Measurements from ENCODE around the gene MASP1.
"Not testable (repeated sequence)": the region's sequence is repeated elsewhere in the genome, so short reads cannot be mapped to it uniquely, and the experiment has no call there.

The MASP1 gene

DNA sequence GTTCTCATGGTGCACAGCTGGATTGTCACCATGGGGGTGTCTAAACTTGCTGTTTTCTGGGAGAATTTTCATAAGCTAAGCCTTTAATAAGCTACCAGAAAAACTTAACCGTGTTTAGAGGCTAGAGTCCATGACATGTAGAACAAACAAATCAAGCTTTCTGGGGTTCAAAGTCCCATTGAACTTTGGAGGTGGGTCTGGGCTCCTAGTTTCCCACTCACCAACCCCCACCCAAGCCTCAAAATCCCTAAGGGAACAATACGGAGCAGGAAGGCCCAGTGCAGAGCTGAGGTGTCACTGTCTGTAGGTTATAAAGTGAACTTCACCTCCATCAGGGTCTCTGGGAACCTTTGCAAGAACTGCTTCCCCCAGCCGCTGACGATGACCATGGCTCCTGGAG is 68.7 kb downstream of the MASP1 start:
- no peak for DNase-seq

DNA sequence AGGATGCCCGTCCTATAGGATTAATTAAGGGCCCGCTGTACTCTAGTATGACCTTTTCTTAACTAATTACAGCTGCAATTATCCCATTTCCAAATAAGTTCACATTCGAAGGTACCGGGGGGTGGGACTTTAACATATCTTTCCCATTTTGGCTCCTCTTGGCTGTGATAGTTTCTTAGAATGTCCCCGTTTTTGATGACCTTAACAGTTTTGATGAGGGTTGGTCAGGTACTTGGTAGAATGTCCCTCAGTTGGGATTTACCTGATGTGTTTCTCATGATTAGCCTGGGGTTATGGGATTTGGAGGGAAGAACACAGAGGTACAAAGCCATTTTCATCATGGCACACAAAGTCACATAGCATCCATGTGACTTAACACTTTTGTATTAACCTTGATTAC is 76.1 kb downstream of the MASP1 start:
- DNase-seq: no peak

DNA sequence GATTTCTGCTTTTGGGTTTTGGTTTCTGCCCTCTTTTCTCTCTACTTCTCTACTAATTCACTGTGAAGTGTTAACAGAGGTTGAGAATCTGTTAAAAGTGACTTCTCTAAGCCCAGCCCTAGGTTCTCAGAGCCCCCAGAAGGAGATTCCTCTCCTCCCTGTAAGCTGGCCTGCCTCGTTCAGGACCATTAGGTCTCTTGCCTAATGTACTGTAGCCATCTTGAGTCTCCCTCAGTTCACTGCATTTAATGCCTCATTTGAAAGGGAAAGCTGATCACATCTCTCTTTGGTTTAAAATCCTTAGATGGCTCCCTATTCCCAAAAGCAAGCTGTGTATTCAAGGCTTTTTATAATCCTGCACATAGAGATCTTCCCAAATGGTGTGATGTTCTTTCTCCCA is 77.9 kb downstream of the MASP1 start:
- DNase-seq: no peak

GRCh38 chr3:187212705-187213104 is 78.8 kb downstream of the MASP1 start:
- DNase-seq: no peak

GRCh38 chr3:187212196-187212545 is 79.4 kb downstream of the MASP1 start:
- no peak for DNase-seq

GRCh38 chr3:187211532-187212195 is 79.9 kb downstream of the MASP1 start:
- no peak for DNase-seq

DNA sequence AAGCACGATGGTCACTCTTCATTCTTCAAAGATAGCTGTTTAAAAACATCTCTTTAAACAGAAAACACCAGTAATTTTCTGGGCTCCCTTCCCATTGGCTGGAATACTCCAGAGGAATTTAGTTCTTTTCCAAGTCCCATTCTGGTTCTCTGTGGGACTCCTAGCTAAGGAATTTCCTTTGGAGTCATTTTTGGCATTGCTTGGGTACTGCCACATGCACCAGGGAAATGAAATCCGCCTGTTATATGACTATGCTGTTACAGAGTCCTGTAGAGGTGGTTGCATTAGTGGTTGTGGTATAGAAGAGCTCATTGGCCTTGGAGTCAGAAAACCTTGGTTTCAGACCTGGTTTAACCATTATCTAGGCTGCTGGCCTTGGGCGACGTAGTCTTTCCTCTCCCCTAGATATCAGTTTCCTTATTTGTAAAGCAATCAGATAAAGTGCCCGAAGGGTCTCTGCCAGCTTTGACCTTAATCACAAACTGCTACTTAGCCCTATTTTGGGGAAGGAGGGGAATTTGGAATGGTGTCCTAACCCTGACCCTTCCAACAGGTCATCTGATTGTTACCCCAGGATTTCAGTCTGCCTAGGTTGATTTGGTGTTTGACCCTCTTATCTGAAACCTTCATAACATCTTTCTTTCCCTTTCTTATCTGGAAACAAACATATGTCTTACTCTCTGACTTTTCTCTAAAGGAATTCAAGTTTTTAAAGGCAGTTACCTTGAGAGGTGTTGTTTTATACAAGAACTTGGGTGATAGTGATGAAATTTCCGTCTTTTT is 80.8 kb downstream of the MASP1 start:
- no peak for DNase-seq

GRCh38 chr3:187210091-187210490 is 81.4 kb downstream of the MASP1 start:
- no peak for DNase-seq

DNA sequence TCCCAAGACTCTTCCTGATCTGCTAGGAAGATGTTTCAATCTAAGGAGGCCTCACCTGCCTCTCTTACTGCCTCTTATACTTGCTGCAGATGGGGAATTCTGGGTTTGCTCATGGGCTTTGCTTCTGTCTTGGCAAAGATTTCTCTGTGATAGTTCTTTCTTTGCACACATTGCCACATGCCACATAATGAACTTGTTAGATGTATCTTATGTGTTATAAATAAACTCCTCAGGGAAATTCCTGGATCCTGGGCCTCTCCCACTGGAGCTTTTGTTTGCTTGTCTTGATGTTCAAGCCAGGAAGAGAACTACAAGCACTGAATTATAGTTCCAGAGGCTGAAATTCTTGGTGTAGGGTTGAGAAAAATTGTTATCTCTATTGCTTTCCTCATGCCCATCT is 82.0 kb downstream of the MASP1 start:
- DNase-seq: no peak

DNA sequence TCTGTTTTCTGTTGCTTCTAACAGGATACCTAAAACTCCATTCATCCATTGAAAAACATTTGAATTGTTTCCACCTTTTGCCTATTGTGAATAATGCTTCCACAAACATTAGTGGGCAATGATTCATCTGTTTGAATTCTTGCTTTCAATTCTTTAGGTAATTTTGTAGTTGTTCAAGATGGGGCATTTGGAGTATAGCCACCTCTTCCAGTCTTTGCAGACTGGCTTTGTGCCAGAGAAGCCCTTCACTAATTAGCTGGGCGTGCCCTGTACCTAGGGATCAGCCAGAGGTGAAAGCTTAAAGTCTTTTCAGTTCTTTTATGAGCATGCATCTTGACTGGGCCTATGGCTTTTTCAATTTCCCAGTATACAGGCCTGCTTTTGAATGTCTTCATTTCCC is 83.4 kb downstream of the MASP1 start:
- no peak for DNase-seq

GRCh38 chr3:187207624-187208023 is 83.9 kb downstream of the MASP1 start:
- DNase-seq: no peak

DNA sequence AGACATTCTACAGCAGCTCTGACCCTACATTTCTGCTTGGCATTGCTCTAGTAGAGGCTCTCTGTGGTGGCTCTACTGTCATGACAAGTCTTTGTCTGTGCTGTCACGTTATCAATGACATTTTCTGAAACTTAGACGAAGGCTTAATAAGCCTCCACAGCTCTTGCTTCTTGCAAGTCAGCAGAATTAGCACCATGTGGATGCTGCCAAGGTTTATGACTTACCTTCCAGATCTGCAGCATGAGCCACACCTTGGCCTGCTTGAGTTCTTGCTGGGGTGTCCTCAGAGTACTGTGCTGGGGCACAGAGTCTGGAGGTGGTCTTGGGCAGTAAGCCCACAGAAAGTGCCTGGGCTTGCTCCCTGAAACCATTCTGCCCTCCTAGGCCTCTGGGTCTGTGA is 84.5 kb downstream of the MASP1 start:
- DNase-seq: no peak

- no peak for DNase-seq
Observed at GRCh38 chr3:187205683-187206082, 85.9 kb downstream of the MASP1 start.

GRCh38 chr3:187199463-187200050 is 92.0 kb downstream of the MASP1 start:
- not testable (repeated sequence) for DNase-seq

DNA sequence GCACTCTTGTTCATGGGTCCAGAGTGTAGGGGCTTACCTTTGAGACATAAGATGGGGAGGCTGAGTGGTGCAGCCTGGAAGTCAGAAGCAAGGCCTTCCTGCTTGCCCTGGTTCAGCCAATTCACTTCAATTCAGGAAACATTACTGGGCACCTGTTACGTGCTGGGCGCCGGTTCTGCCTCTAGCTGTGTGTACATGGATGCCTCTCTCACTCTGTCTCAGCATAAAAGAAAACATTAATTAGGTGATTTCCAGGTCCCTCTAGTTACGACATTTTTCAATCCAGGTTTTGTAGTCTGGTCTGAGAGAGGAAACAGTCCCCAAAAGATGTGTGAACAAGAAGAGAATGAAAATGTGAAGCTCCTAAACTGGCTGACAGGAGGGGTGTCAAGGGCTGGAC is 93.0 kb downstream of the MASP1 start:
- DNase-seq: no peak

GRCh38 chr3:187197335-187197649 is 94.2 kb downstream of the MASP1 start, which contains the start of gene RTP1:
TSS of gene RTP1 (plus strand) at chr3:187197486. CDS start at chr3:187197516, 30 bp downstream.
- no peak for DNase-seq

- no peak for DNase-seq
Observed at GRCh38 chr3:187196573-187197334, 94.8 kb downstream of the MASP1 start.

- no peak for DNase-seq
Observed at GRCh38 chr3:187193181-187193580, 98.4 kb downstream of the MASP1 start.

DNA sequence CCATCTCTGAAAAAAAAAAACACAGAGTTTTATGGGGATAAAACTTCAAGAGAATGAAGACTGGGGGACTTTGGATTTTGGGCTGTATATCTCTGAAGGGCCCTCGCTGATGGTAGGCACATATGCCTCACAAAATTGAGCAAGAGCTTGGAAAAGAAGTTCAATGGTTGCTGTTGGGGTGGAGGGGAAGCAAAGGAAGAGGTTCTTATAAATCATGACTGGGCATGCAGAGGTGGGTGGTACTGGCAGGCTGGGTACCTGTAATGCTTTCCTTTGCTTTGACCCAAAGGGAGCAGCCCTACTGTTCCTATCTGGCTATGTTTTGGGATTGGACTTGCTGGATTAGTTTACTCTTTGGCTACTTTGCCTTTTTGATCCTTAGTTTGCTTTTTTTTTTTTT is 100.3 kb downstream of the MASP1 start:
- DNase-seq: no peak

GRCh38 chr3:187188931-187189330 is 102.6 kb downstream of the MASP1 start:
- DNase-seq: no peak

GRCh38 chr3:187186801-187187421 is 104.6 kb downstream of the MASP1 start:
- DNase-seq: no peak

GRCh38 chr3:187186375-187186774 is 105.2 kb downstream of the MASP1 start:
- DNase-seq: no peak

- no peak for DNase-seq
Observed at GRCh38 chr3:187185759-187186158, 105.8 kb downstream of the MASP1 start.
